Neural cell (in vitro differentiated cells): ENCODE data around the gene NID2. TPM values are rescaled to one million over a fixed set of nuclear protein-coding genes. Genes with fewer than 3 reads are reported as not detected.

Experiments
- H2AFZ ChIP-seq: fragments of 200-600, 300-800 bp; sonication (generic), shearing (Covaris generic); 2 replicates; pipeline ENCODE4 v1.6.0; 2014; ENCODE audit warnings: low read depth, mild to moderate bottlenecking, antibody characterized with exemption, low read length, moderate library complexity
- H3F3A ChIP-seq: fragments of 200-600 bp; shearing (Covaris generic); 2 replicates; pipeline ENCODE4 v1.6.1; 2016; ENCODE audit warnings: mild to moderate bottlenecking, moderate library complexity, mixed read lengths, antibody characterized with exemption, low read length; ENCODE audit not compliant: insufficient read depth, poor library complexity, severe bottlenecking
- H3K27ac ChIP-seq: fragments of 200-600, 300-800 bp; sonication (generic), shearing (Covaris generic); 2 replicates; pipeline ENCODE4 v1.5.1; 2014; ENCODE audit warnings: mild to moderate bottlenecking, low read length, moderate library complexity
- H3K27me3 ChIP-seq: fragments of 300-800, 200-600 bp; sonication (generic), shearing (Covaris generic); 2 replicates; pipeline ENCODE4 v1.6.0; 2014; ENCODE audit warnings: mild to moderate bottlenecking, low read depth, low read length, moderate library complexity; ENCODE audit not compliant: insufficient read depth
- H3K36me3 ChIP-seq: fragments of 300-800, 200-600 bp; sonication (generic), shearing (Covaris generic); 2 replicates; pipeline ENCODE4 v1.5.1; 2014; ENCODE audit warnings: mild to moderate bottlenecking, antibody characterized with exemption, low read length, moderate library complexity; ENCODE audit not compliant: insufficient read depth
- H3K4me2 ChIP-seq: fragments of 300-800, 200-600 bp; sonication (generic), shearing (Covaris generic); 2 replicates; pipeline ENCODE4 v1.6.0; 2014; ENCODE audit warnings: mild to moderate bottlenecking, low read length
- H3K4me3 ChIP-seq: fragments of 300-800, 200-600 bp; sonication (generic), shearing (Covaris generic); 2 replicates; pipeline ENCODE4 v1.5.1; 2014; ENCODE audit warnings: mild to moderate bottlenecking, low read length, moderate library complexity
- H3K79me2 ChIP-seq: fragments of 200-600 bp; shearing (Covaris generic); replicated peaks from 2 replicates; pipeline ENCODE4 v1.6.0; 2014; ENCODE audit warnings: mild to moderate bottlenecking, low read length, moderate library complexity; ENCODE audit not compliant: insufficient read depth
- H3K9ac ChIP-seq: fragments of 300-800, 200-600 bp; sonication (generic), shearing (Covaris generic); 2 replicates; pipeline ENCODE4 v1.6.1; 2016; ENCODE audit warnings: mild to moderate bottlenecking, low read length, mixed read lengths
- H3K9me2 ChIP-seq: fragments of 200-600 bp; shearing (Covaris generic); 2 replicates; pipeline ENCODE4 v1.6.1; 2016; ENCODE audit warnings: mild to moderate bottlenecking, low read length, mixed read lengths; ENCODE audit not compliant: insufficient read depth
- H3K9me3 ChIP-seq: fragments of 200-600, 300-800 bp; sonication (generic), shearing (Covaris generic); 2 replicates; pipeline ENCODE4 v1.6.1; 2016; ENCODE audit warnings: mild to moderate bottlenecking, mixed run types, low read length, moderate library complexity, mixed read lengths
- H4K20me1 ChIP-seq: fragments of 200-600 bp; shearing (Covaris generic); 2 replicates; pipeline ENCODE4 v1.6.1; 2016; ENCODE audit warnings: mild to moderate bottlenecking, mixed run types; ENCODE audit not compliant: insufficient read depth
- CTCF ChIP-seq: fragments of 450-650 bp; IDR thresholded peaks from 2 replicates; pipeline ENCODE4 v1.5.1; 2014; ENCODE audit warnings: antibody characterized with exemption, mild to moderate bottlenecking, moderate library complexity; ENCODE audit not compliant: poor library complexity, severe bottlenecking
- EP300 ChIP-seq: fragments of 450-650 bp; conservative IDR thresholded peaks from 2 replicates; pipeline ENCODE4 v1.6.1; 2014; ENCODE audit warnings: antibody characterized with exemption, mild to moderate bottlenecking, moderate library complexity; ENCODE audit not compliant: poor library complexity, severe bottlenecking
- POLR2AphosphoS5 ChIP-seq: IDR thresholded peaks from 2 replicates; pipeline ENCODE4 v1.6.1; 2012
- REST ChIP-seq: IDR thresholded peaks from 2 replicates; pipeline ENCODE4 v1.6.1; 2012; ENCODE audit warnings: borderline replicate concordance
- SMC3 ChIP-seq: fragments of 450-650 bp; conservative IDR thresholded peaks from 2 replicates; pipeline ENCODE4 v1.6.1; 2014; ENCODE audit warnings: antibody characterized with exemption, mild to moderate bottlenecking, moderate library complexity; ENCODE audit not compliant: poor library complexity
- TAF1 ChIP-seq: IDR thresholded peaks from 2 replicates; pipeline ENCODE4 v1.6.1; 2012; ENCODE audit warnings: low read depth
- polyA plus RNA-seq: library from polyadenylated mRNA; depleted of rRNA; stranded (reverse); fragments of >200 nt; gene quantifications from 2 replicates; pipeline ENCODE4 v1.2.3, GENCODE V29; 2014

NID2 gene
- polyA plus RNA-seq, 1 donor from 2014 or later, result 1.1 TPM

GRCh38 chr14:52044791-52045522 lies 23.9 kb downstream of the NID2 start:
- Histone ChIP-seq H3K9ac (no peak overlapping the region), H3K79me2 (no peaks in the 10 kb centered on the region), H3F3A (no peaks in the 10 kb centered on the region)

DNA sequence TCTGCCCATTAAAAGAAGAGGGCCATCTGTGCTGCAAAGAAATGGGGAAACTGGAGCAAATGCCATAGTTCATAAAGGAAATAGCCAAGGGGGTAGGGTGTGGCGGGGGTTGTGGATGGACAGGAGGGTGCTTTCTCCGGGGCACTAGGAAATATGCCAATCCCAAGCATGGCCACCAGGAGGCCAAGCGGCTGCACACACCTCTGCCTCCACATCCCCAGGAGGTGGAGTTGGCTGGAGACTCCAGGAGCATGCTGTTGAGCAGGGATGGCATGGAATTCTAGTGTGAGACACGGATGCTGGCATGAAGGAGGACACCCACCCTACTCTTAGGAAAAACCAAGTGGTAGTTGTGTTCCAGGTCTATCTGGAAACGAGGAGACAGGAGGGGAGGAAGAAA lies 25.2 kb downstream of the NID2 start:
- H2AFZ ChIP-seq, result no peak overlapping the region
- no peaks in the 10 kb centered on the region for H3F3A ChIP-seq
- H3K4me3 ChIP-seq, result no peak overlapping the region
- H3K36me3 ChIP-seq, result no peaks in the 10 kb centered on the region
- no peaks in the 10 kb centered on the region for H3K9me2 ChIP-seq
- no peak overlapping the region for H3K27ac ChIP-seq
- TF ChIP-seq SMC3, result no peak
- TF ChIP-seq CTCF, result peak; percentile 11
- no peak for TF ChIP-seq EP300
- no peak overlapping the region for H3K9ac ChIP-seq
- no peaks in the 10 kb centered on the region for H3K9me3 ChIP-seq
- no peaks in the 10 kb centered on the region for H3K79me2 ChIP-seq
- no peaks in the 10 kb centered on the region for H4K20me1 ChIP-seq
- no peak overlapping the region for H3K4me2 ChIP-seq
- no peaks in the 10 kb centered on the region for H3K27me3 ChIP-seq

More at GRCh38 chr14:52044791-52045522, 23.9 kb downstream of the NID2 start:
- TF ChIP-seq POLR2AphosphoS5, result no peak
- no peak for TF ChIP-seq TAF1
- no peak for TF ChIP-seq SMC3
- TF ChIP-seq REST, result no peak
- TF ChIP-seq EP300, result no peak
- no peak for TF ChIP-seq CTCF
- Histone ChIP-seq H3K4me3 (no peak overlapping the region), H2AFZ (no peak overlapping the region), H3K9me2 (no peaks in the 10 kb centered on the region), H4K20me1 (no peaks in the 10 kb centered on the region), H3K27ac (no peak overlapping the region), H3K4me2 (no peak overlapping the region), H3K36me3 (no peaks in the 10 kb centered on the region), H3K27me3 (no peaks in the 10 kb centered on the region), H3K9me3 (no peaks in the 10 kb centered on the region)
